Measurements from ENCODE around the gene TMEM181.

DNA sequence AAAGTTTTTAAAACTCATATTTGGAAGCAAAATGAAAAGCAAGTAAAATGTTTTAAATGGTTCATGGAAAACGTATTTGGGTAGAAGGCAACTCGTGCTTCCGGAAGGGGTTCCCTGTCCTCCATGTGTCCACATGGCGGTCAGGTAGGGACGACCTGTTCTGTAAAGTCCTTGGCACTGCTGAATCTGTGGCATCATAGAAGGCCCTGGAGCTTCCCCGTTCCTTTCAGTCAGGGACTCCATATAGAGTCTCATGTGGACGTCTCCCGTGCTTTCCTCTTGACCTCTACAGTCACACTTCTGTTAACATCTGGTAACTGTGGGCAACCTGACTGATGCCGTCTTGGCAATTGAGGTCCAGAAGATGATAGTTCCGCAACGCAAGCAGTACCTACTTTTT, 73.2 kb downstream of the TMEM181 start:
- TF ChIP-seq EZH2 (IDR thresholded peaks at IDR 0.05; ENCODE audit: borderline replicate concordance, low read depth, low read length, poor library complexity, severe bottlenecking) (no peak), CTCF (conservative IDR thresholded peaks at IDR 0.05; ENCODE audit: low read depth, low read length) (no peak)
